Mammary epithelial cell (primary cell): Measurements from ENCODE around the gene CALHM3.

Experiments used
- EZH2 ChIP-seq: IDR thresholded peaks from 2 replicates; pipeline ENCODE4 v1.6.1; 2012; ENCODE audit warnings: low read length, inconsistent platforms, borderline replicate concordance
- TF ChIP-seq, protein P1 (sequence below), 2 donors: IDR thresholded peaks in 1 of 2; conservative IDR thresholded peaks in 1 of 2; 2 replicates each; pipeline ENCODE4 v1.5.1; 2011 to 2012; ENCODE audit warnings: inconsistent platforms in 2 of 2, low read length in 2 of 2, mild to moderate bottlenecking in 2 of 2, control low read depth in 1 of 2, low read depth in 1 of 2; ENCODE audit not compliant: insufficient read depth in 1 of 2; ENCODE audit errors: extremely low read depth in 1 of 2

GRCh38 chr10:103499881-103500280, 20.8 kb upstream of the CALHM3 start:
- no peak for TF ChIP-seq EZH2
- TF ChIP-seq, protein P1, sequence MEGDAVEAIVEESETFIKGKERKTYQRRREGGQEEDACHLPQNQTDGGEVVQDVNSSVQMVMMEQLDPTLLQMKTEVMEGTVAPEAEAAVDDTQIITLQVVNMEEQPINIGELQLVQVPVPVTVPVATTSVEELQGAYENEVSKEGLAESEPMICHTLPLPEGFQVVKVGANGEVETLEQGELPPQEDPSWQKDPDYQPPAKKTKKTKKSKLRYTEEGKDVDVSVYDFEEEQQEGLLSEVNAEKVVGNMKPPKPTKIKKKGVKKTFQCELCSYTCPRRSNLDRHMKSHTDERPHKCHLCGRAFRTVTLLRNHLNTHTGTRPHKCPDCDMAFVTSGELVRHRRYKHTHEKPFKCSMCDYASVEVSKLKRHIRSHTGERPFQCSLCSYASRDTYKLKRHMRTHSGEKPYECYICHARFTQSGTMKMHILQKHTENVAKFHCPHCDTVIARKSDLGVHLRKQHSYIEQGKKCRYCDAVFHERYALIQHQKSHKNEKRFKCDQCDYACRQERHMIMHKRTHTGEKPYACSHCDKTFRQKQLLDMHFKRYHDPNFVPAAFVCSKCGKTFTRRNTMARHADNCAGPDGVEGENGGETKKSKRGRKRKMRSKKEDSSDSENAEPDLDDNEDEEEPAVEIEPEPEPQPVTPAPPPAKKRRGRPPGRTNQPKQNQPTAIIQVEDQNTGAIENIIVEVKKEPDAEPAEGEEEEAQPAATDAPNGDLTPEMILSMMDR (conservative IDR thresholded peaks at IDR 0.05 in 1 of 2, IDR thresholded peaks at IDR 0.05 in 1 of 2; ENCODE audit: extremely low read depth in 1 of 2, insufficient read depth in 1 of 2, low read depth in 1 of 2, low read length in 2 of 2), result no peak
